CD4-positive, alpha-beta memory T cell (primary cell): ENCODE measurements around the gene DOCK1. TPM values are rescaled to one million over a fixed set of nuclear protein-coding genes. Genes with fewer than 3 reads are reported as not detected.

Source experiments
- CTCF ChIA-PET: fragments of 350-600 bp; sonication (Branson Sonifier 250); formaldehyde crosslinking; loops from one replicate; lab custom pipeline; 2021; ENCODE audit warnings: inconsistent platforms; ENCODE audit not compliant: partially characterized antibody; lab: Charles Lee
- POLR2A ChIA-PET: fragments of 350-600 bp; sonication (Branson Sonifier 250); formaldehyde crosslinking; loops from one replicate; lab custom pipeline; 2021; ENCODE audit not compliant: partially characterized antibody; lab: Charles Lee
- DNase-seq, 5 donors: peaks; one replicate each; pipeline versions ENCODE4 v3.0.0 to v3.0.0-alpha.2; 2020 to 2022; ENCODE audit warnings: mixed read lengths in 1 of 5
- H3K27ac ChIP-seq: one replicate; pipeline ENCODE4 v1.7.0; 2013; ENCODE audit warnings: low read depth, low read length
- H3K27me3 ChIP-seq: 2 replicates; pipeline ENCODE4 v1.7.0; 2013; ENCODE audit warnings: mild to moderate bottlenecking, low read length, moderate library complexity; ENCODE audit not compliant: insufficient read depth
- H3K36me3 ChIP-seq: 2 replicates; pipeline ENCODE4 v1.7.0; 2013; ENCODE audit warnings: mild to moderate bottlenecking, low read length, moderate library complexity; ENCODE audit not compliant: insufficient read depth
- H3K4me1 ChIP-seq: 2 replicates; pipeline ENCODE4 v1.7.0; 2013; ENCODE audit warnings: mild to moderate bottlenecking, low read length, moderate library complexity; ENCODE audit not compliant: insufficient read depth
- H3K4me3 ChIP-seq, 2 donors: one replicate each; pipeline ENCODE4 v1.7.0; 2013; ENCODE audit warnings: low read length in 2 of 2, mild to moderate bottlenecking in 1 of 2
- H3K9me3 ChIP-seq, 2 donors: one replicate each; pipeline ENCODE4 v1.7.0; 2013; ENCODE audit warnings: low read length in 2 of 2, control low read depth in 1 of 2; ENCODE audit not compliant: control insufficient read depth in 1 of 2
- H3K27ac Mint-ChIP-seq, 7 donors: one replicate each; pipeline ENCODE4 v1.8.0; 2020 to 2021; ENCODE audit warnings: mixed read lengths in 7 of 7, mild to moderate bottlenecking in 6 of 7, inconsistent platforms in 3 of 7, moderate library complexity in 3 of 7
- H3K27me3 Mint-ChIP-seq, 2 donors: one replicate each; pipeline ENCODE4 v1.8.0; 2020 to 2021; ENCODE audit warnings: mixed read lengths in 2 of 2
- H3K36me3 Mint-ChIP-seq, 2 donors: one replicate each; pipeline ENCODE4 v1.8.0; 2020 to 2021; ENCODE audit warnings: mixed read lengths in 2 of 2, inconsistent platforms in 1 of 2, mild to moderate bottlenecking in 1 of 2
- H3K4me1 Mint-ChIP-seq, 4 donors: one replicate each; pipeline ENCODE4 v1.8.0; 2020 to 2021; ENCODE audit warnings: mixed read lengths in 4 of 4, mild to moderate bottlenecking in 1 of 4
- H3K4me3 Mint-ChIP-seq, 8 donors: one replicate each; pipeline ENCODE4 v1.8.0; 2020 to 2021; ENCODE audit warnings: mixed read lengths in 8 of 8, mild to moderate bottlenecking in 7 of 8, moderate library complexity in 6 of 8, inconsistent platforms in 3 of 8
- H3K9me3 Mint-ChIP-seq, 8 donors: one replicate each; pipeline ENCODE4 v1.8.0; 2020 to 2021; ENCODE audit warnings: mixed read lengths in 8 of 8, mild to moderate bottlenecking in 5 of 8, inconsistent platforms in 3 of 8, moderate library complexity in 1 of 8
- intact Hi-C: fragments of 100-400 bp; cut with micrococcal nuclease; formaldehyde crosslinking; loops from one replicate; pipeline ENCODE4 v1.15.1; 2023
- polyA plus RNA-seq, 2 donors: library from polyadenylated mRNA; unstranded; fragments of 300-500 nt; fragmentation: Illumina TruSeq; gene quantifications; one replicate each; pipeline ENCODE4 v1.2.3, GENCODE V29; 2021
- total RNA-seq, 2 experiments: library from RNA; stranded (reverse); gene quantifications; one replicate each; pipeline ENCODE4 v1.2.3, GENCODE V29; 2021

DOCK1 gene
- total and polyA plus RNA-seq, 4 experiments from 2014 or later, result 0.17 TPM; not detected in 2

- H3K27me3 Mint-ChIP-seq, result peaks cover 0 to 2% of the 10 kb centered on the region in 2 donors
- H3K9me3 Mint-ChIP-seq, result no peaks in the 10 kb centered on the region
- Histone ChIP-seq H3K36me3 (no peaks in the 10 kb centered on the region), H3K4me1 (no peaks in the 10 kb centered on the region), H3K27ac (no peak overlapping the region), H3K4me3 (no peak overlapping the region), H3K27me3 (no peaks in the 10 kb centered on the region), H3K9me3 (no peaks in the 10 kb centered on the region)
- intact Hi-C loops, result no loop called here
- no peaks in the 10 kb centered on the region for H3K36me3 Mint-ChIP-seq
- DNase-seq, result no peak
- H3K4me1 Mint-ChIP-seq, result no peaks in the 10 kb centered on the region
- ChIA-PET CTCF (no interaction called here), POLR2A (no interaction called here)
- H3K27ac Mint-ChIP-seq, result no peak overlapping the region
- H3K4me3 Mint-ChIP-seq, result no peak overlapping the region
Observed at GRCh38 chr10:127148066-127148932, 243.1 kb downstream of the DOCK1 start.

DNA sequence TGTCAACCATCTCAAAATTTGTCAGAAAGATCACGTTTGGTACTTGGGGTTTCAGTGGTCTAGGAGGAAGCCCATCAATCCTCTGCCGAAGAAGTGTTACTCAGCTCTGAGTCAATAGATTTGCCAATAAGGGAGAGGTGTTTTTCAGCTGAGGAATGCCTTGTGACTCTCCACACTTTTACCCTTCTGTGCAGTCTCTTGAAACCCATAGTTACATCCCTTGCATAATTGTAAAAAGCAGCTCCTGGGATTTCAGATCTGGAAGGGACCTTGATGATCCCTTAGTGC lies 243.6 kb downstream of the DOCK1 start:
- H3K27ac ChIP-seq, result no peak overlapping the region
- no peaks in the 10 kb centered on the region for H3K4me1 Mint-ChIP-seq
- H3K27me3 ChIP-seq, result no peaks in the 10 kb centered on the region
- no peak overlapping the region for H3K27ac Mint-ChIP-seq
- no peaks in the 10 kb centered on the region for H3K9me3 ChIP-seq
- H3K36me3 ChIP-seq, result no peaks in the 10 kb centered on the region
- CTCF ChIA-PET, result no interaction called here
- intact Hi-C loops, result no loop called here
- H3K4me3 ChIP-seq, result no peak overlapping the region
- no peaks in the 10 kb centered on the region for H3K36me3 Mint-ChIP-seq
- H3K4me3 Mint-ChIP-seq, result no peak overlapping the region
- H3K4me1 ChIP-seq, result no peaks in the 10 kb centered on the region
- DNase-seq, result no peak
- POLR2A ChIA-PET, result no interaction called here
- H3K9me3 Mint-ChIP-seq, result no peaks in the 10 kb centered on the region
- H3K27me3 Mint-ChIP-seq, result peaks cover 0 to 2% of the 10 kb centered on the region in 2 donors

DNA sequence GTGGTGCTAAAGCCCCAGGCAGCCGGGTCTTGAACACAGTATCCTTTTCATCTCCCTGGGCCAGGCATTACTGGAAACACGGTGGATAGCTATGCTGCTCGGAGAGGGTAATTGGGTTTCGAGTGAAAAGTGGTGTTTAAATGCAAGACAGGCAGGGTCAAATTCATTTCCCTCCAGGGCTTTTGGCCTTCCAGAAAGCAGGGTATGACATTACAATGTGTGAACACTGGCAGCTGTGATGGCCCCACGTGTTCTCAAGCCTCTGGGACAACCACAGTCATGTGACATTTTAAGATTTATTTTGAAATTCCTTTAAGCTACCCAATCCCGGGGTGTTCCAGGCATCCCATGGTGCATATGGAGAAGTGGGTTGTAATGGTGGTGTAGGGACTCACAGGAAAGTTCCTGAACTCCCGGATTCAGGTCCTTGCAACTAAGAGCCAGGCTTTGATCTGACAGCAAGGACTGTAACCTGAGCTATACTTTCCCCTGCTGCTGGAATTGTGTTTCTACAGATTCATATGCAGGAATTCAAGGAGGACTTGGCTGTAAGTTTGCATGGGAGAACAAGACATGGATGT lies 244.4 kb downstream of the DOCK1 start:
- CTCF ChIA-PET, result no interaction called here
- Histone ChIP-seq H3K4me3 (no peak overlapping the region), H3K9me3 (no peaks in the 10 kb centered on the region), H3K36me3 (no peaks in the 10 kb centered on the region), H3K27me3 (no peaks in the 10 kb centered on the region), H3K4me1 (no peaks in the 10 kb centered on the region), H3K27ac (no peak overlapping the region)
- no peaks in the 10 kb centered on the region for H3K27me3 Mint-ChIP-seq
- no peak for DNase-seq
- H3K4me1 Mint-ChIP-seq, result no peaks in the 10 kb centered on the region
- no peak overlapping the region for H3K4me3 Mint-ChIP-seq
- POLR2A ChIA-PET, result no interaction called here
- no peaks in the 10 kb centered on the region for H3K9me3 Mint-ChIP-seq
- H3K36me3 Mint-ChIP-seq, result no peaks in the 10 kb centered on the region
- no peak overlapping the region for H3K27ac Mint-ChIP-seq
- intact Hi-C loops, result no loop called here

- ChIA-PET CTCF (no interaction called here), POLR2A (no interaction called here)
- no peak for DNase-seq
- Mint-ChIP-seq H3K27me3 (no peaks in the 10 kb centered on the region), H3K9me3 (no peaks in the 10 kb centered on the region), H3K36me3 (no peaks in the 10 kb centered on the region), H3K4me1 (no peaks in the 10 kb centered on the region), H3K27ac (no peak overlapping the region), H3K4me3 (no peak overlapping the region)
- intact Hi-C loops, result no loop called here
- no peaks in the 10 kb centered on the region for H3K4me1 ChIP-seq
- H3K27ac ChIP-seq, result no peak overlapping the region
- H3K36me3 ChIP-seq, result no peaks in the 10 kb centered on the region
- no peaks in the 10 kb centered on the region for H3K9me3 ChIP-seq
- H3K4me3 ChIP-seq, result no peak overlapping the region
- H3K27me3 ChIP-seq, result no peaks in the 10 kb centered on the region
Observed at GRCh38 chr10:127150136-127150535, 244.9 kb downstream of the DOCK1 start.

DNA sequence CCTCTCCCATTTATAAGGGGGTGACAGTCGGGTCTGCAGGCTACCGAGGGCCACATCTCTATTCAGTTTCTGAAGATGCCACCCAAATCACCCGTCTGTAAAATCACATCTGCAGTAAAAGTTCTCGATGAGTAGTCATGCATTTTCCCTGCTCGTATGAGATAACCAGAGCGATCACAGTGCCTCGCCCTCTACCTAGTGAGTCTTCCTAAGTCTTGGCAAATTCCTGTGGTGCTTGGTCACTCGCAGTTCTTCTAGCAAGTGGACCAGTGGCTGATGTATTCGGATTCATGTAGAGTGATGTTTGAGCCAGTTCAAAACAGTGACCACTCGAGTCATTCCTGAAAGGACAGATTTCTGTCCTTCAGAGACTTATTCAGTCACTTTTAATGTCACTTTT lies 246.3 kb downstream of the DOCK1 start:
- no peaks in the 10 kb centered on the region for H3K9me3 ChIP-seq
- Mint-ChIP-seq H3K27ac (no peak overlapping the region), H3K36me3 (no peaks in the 10 kb centered on the region), H3K27me3 (no peaks in the 10 kb centered on the region), H3K4me3 (no peak overlapping the region), H3K4me1 (no peaks in the 10 kb centered on the region), H3K9me3 (no peaks in the 10 kb centered on the region)
- ChIA-PET CTCF (no interaction called here), POLR2A (no interaction called here)
- intact Hi-C loops, result no loop called here
- H3K27me3 ChIP-seq, result no peaks in the 10 kb centered on the region
- H3K4me1 ChIP-seq, result no peaks in the 10 kb centered on the region
- DNase-seq, result no peak
- H3K36me3 ChIP-seq, result no peaks in the 10 kb centered on the region
- H3K4me3 ChIP-seq, result no peak overlapping the region
- no peak overlapping the region for H3K27ac ChIP-seq

DNA sequence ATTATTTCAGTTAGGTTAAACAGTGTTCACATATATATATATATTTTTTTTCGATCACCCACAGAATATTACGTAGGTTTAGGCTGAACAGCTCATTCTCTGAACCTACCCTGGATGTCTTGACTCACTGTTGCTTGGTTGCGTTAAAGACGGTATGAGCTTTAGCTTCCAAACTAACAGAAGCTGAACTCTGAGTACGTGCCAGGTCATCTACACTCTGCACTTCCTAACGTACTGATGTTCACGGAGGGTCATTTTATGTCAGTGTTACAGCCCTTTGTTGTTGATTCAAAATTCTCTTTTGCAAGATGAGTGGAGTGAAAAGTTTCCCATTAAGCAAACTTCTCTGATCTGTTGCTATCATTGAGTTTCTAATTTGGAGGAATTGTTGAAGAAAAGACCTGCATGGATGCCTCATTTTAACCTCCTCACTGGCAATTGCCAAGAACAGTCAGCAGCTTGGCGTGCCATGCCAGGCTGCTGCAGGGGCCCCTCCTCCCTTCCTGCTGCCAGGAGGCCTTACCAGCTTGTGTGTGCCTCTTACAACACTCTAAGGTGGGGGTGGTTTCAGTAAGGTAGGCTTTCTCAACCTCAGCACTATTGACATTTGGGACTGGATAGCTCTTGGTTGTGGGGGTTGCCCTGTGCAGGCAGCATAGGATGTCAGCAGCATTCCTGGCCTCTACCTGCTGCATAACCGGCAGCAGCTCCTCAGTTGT lies 246.9 kb downstream of the DOCK1 start:
- intact Hi-C loops, result no loop called here
- POLR2A ChIA-PET, result no interaction called here
- Mint-ChIP-seq H3K27me3 (no peaks in the 10 kb centered on the region), H3K27ac (no peak overlapping the region), H3K4me3 (no peak overlapping the region), H3K36me3 (no peaks in the 10 kb centered on the region), H3K9me3 (no peaks in the 10 kb centered on the region), H3K4me1 (no peaks in the 10 kb centered on the region)
- CTCF ChIA-PET, result no interaction called here
- H3K27me3 ChIP-seq, result no peaks in the 10 kb centered on the region
- H3K36me3 ChIP-seq, result no peaks in the 10 kb centered on the region
- no peak overlapping the region for H3K27ac ChIP-seq
- H3K4me3 ChIP-seq, result no peak overlapping the region
- H3K9me3 ChIP-seq, result no peaks in the 10 kb centered on the region
- no peak for DNase-seq
- no peaks in the 10 kb centered on the region for H3K4me1 ChIP-seq

DNA sequence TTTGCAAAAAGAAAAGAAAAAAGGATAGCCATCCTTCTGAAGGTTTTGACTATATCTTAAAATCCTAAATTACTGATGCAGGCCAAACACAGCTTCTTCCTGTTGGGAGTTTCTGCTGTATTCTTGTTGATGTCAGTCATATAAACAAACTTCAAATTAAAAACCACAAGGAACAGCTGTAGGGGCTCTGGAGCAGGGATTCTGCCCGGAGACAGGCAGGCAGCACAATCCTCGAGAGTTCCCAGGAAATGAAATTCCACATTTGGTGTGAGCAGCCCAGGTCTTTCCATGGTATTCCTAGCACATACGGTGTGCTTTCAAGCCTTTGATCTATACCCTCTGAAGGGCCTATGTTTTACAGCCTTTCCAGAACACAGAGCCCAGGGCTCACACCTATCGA lies 248.0 kb downstream of the DOCK1 start:
- no peak overlapping the region for H3K27ac ChIP-seq
- Mint-ChIP-seq H3K4me3 (no peak overlapping the region), H3K27me3 (no peaks in the 10 kb centered on the region), H3K9me3 (no peaks in the 10 kb centered on the region), H3K36me3 (no peaks in the 10 kb centered on the region), H3K4me1 (no peaks in the 10 kb centered on the region), H3K27ac (no peak overlapping the region)
- H3K4me1 ChIP-seq, result no peaks in the 10 kb centered on the region
- H3K4me3 ChIP-seq, result no peak overlapping the region
- no peak for DNase-seq
- H3K9me3 ChIP-seq, result no peaks in the 10 kb centered on the region
- CTCF ChIA-PET, result no interaction called here
- POLR2A ChIA-PET, result no interaction called here
- no peaks in the 10 kb centered on the region for H3K36me3 ChIP-seq
- H3K27me3 ChIP-seq, result no peaks in the 10 kb centered on the region
- intact Hi-C loops, result no loop called here
